Cardiac fibroblast (primary cell): Measurements from ENCODE around the gene GLT1D1.

Source experiments
- DNase-seq, 2 donors: peaks; one replicate each; pipeline versions ENCODE4 v3.0.0 to v3.0.0-alpha.2; 2010; ENCODE audit warnings: low read depth in 2 of 2
- H3K4me3 ChIP-seq, 2 donors: replicated peaks in 1 of 2; 1 replicate in 1 of 2; 2 replicates in 1 of 2; pipeline ENCODE4 v1.5.1; 2011; ENCODE audit warnings: low read depth in 2 of 2, low read length in 2 of 2, mild to moderate bottlenecking in 2 of 2, moderate library complexity in 1 of 2
- TF ChIP-seq, protein P1 (sequence below): IDR thresholded peaks from one replicate; pipeline ENCODE4 v1.5.1; 2011; ENCODE audit warnings: low read depth, mild to moderate bottlenecking, low read length, inconsistent platforms

Gene GLT1D1

DNA sequence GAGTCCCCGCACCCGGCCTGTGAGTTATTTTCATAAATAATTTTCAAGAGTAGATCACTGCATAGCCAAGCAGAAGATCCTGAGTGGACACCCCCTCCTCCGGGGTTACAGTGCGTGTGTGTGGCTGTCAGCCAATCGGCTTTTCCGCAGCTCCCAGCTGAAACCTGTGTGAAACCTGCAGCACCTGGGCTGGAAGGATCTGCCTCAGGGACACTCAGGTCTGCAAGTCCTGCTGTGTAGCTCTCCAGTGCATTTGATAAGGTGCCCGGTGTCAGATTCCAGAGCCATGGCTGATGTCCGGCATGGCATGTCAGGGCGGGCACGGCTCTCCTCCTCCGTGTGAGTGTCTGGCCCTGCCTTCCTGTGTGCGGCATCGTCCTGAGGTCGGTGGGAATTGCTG is 124.8 kb downstream of the GLT1D1 start:
- TF ChIP-seq, protein P1, sequence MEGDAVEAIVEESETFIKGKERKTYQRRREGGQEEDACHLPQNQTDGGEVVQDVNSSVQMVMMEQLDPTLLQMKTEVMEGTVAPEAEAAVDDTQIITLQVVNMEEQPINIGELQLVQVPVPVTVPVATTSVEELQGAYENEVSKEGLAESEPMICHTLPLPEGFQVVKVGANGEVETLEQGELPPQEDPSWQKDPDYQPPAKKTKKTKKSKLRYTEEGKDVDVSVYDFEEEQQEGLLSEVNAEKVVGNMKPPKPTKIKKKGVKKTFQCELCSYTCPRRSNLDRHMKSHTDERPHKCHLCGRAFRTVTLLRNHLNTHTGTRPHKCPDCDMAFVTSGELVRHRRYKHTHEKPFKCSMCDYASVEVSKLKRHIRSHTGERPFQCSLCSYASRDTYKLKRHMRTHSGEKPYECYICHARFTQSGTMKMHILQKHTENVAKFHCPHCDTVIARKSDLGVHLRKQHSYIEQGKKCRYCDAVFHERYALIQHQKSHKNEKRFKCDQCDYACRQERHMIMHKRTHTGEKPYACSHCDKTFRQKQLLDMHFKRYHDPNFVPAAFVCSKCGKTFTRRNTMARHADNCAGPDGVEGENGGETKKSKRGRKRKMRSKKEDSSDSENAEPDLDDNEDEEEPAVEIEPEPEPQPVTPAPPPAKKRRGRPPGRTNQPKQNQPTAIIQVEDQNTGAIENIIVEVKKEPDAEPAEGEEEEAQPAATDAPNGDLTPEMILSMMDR: no peak
- DNase-seq: no peak

DNA sequence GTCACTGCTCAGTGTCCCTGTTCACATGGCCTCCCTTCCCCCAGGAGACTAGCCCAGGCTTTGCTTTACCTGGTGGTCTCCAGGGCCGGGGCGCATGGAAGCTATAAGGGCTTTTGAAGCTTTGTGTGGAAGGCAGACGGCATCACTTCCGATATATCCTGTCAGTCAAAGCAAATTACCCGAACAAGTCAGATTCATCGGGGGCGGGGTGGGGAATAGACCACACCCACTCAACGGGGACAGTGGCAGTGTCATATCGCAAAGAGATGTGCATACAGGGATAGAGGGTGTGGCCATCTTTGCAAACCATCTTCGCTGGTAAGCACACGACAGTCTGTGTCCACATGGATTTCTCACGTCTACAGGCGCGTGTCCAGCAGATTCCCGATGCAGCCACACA is 127.3 kb downstream of the GLT1D1 start:
- no peak overlapping the region for H3K4me3 ChIP-seq
- TF ChIP-seq, protein P1: no peak
- DNase-seq: no peak

More for the DNA sequence above, 124.8 kb downstream of the GLT1D1 start:
- H3K4me3 ChIP-seq: no peak overlapping the region

DNA sequence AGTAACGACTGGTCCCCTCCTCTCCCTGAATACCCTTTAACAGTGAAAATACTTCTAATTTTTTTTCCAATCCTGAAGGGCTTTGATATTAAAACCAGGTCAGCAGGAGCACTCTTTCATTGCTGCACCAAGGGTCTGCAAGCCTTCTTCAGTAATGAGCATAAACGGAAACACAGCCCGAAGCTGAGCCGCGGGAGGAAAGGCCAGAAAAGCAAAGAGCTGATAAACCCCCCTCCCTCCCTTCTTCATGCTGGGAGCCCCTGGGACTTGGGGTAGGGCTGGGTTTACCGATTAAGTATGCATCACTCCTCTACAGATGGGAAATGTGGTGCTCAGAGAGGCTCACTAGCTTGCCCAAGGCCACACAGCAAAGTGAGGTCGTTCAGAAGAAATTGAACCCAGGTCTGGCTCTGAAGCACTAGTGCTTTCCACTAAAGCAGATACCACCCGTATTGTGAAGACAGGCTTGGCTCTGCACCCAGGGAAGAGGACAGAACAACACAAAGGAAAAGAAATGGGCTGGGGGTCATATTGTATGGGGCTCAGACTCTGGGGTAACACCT is 128.8 kb downstream of the GLT1D1 start:
- TF ChIP-seq, protein P1: no peak
- DNase-seq: no peak

DNA sequence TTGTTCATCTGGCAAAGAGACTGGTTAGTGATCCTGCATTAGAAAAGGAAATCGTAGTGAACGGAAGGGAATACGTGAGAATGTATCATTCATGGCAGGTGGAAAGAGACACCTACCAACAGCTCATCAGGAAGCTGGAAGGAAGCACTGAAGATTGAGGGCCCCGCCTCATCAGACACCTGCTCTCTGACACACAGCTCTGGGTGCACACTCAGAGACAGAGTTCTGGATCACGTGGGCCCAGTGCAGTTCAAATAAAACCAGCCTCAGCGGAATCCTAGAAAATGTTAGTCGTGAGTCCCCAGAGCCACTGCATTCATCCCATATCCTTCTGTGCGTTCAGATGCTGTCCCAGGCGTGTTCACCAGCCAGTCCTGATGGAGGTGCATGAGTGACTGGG is 129.7 kb downstream of the GLT1D1 start:
- DNase-seq: no peak
- TF ChIP-seq, protein P1: no peak
- no peak overlapping the region for H3K4me3 ChIP-seq

More for the DNA sequence above, 128.8 kb downstream of the GLT1D1 start:
- H3K4me3 ChIP-seq: no peak overlapping the region

DNA sequence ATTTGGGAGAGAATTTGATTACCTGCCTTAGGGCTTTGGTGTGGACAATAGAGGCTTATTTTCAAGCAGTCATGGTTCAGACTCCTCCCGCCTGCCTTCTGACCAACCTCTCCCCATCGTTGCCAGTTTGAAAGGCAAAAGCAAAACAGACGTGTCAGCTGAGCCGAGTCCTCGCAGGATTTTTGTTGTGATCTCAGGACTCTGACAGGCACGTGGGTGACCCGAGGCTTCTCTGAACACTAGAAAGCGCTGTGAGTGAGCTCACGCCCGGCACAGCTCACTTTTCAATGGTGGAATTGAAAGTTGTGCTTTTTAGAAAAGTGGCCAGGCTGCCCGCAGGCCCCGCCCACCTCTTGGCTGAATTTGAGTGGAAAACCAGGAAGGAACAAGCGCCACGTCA is 130.1 kb downstream of the GLT1D1 start:
- no peak overlapping the region for H3K4me3 ChIP-seq
- TF ChIP-seq, protein P1: no peak
- no peak for DNase-seq

DNA sequence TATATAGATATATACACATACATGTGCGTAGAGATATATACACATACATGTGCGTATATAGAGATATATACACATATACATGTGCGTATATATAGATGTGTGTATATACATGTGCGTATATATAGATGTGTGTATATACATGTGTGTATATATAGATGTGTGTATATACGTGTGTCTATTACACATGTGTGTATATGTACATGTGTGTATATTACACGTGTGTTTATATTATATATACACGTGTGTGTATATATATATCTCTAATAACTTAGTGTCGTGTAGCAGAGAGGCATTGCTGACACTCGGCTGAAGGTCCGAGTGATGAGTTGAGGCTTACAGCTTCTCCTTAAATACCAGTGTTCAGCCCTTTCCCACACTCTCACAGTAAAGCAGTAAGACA is 133.7 kb downstream of the GLT1D1 start:
- TF ChIP-seq, protein P1: no peak
- H3K4me3 ChIP-seq: no peak overlapping the region
- DNase-seq: no peak

DNA sequence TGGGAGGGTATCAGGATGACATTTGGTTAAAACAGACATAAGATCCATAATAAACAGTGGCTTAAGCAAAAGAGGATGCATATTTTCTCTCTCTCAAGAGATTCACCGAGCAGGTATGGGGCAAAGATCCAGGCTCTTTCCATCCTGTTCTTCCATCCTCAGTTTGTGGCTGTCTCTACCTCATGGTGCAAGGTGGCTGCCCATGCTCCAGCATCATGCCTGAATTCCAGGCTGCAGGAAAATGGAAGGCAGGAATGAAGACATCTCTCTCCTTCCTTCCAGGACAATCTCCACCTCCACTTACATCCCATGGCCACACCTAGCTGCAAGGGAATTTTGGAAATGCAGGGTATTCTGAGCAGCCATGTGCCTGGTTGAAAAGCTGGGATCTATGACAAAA is 136.0 kb downstream of the GLT1D1 start:
- no peak for DNase-seq
- TF ChIP-seq, protein P1: no peak
- H3K4me3 ChIP-seq: no peak overlapping the region
